PC-9 (cell line): ENCODE results near the gene CASP3.

Source experiments
- CTCF ChIP-seq: fragments of 200-600 bp; sonication (generic); conservative IDR thresholded peaks from 2 replicates; pipeline ENCODE4 v1.6.1; 2017; ENCODE audit warnings: mixed run types, antibody characterized with exemption, mild to moderate bottlenecking, moderate library complexity
- EZH2 ChIP-seq: fragments of 200-600 bp; sonication (generic); IDR thresholded peaks from 2 replicates; pipeline ENCODE4 v1.8.0; 2017; ENCODE audit warnings: antibody characterized with exemption, low read depth

DNA sequence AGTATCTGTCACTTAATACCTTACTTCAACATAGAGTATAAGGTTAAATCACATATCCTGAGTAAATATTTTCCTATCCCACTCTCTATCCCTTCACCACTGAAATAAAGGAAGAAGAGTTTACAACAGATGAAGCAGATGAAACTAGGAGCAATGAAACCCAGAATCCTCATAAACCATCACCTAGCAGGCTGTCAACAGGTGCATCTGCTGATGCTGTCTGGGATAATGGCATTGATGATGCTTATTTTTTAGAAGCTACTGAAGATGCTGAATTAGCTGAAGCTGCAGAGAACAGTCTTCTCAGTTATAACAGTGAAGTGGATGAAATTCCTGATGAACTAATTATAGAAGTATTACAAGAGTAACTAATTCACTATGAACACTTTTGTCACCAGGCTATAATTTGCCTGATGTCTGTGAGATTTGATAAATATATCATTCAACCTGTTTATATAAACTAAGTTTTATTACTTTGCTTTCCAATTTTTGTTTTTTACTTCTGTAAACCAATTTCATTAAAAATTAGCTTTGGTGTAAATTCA lies 45.2 kb upstream of the CASP3 start:
- TF ChIP-seq CTCF (no peak), EZH2 (no peak)
